Psoas muscle (tissue), 8 donors: Measurements from ENCODE around the gene TIMP2. TPM values are rescaled to one million over a fixed set of nuclear protein-coding genes. Genes with fewer than 3 reads are reported as not detected.
"Not testable (repeated sequence)": the region's sequence is repeated elsewhere in the genome, so short reads cannot be mapped to it uniquely, and the experiment has no call there.

Source experiments
- ATAC-seq, 4 donors: fragments of 200-7000 bp; cut with Tn5 transposase; one replicate each; pipeline ENCODE4 v1.9.1; 2020; ENCODE audit warnings: moderate library complexity in 3 of 4, mild to moderate bottlenecking in 2 of 4
- DNase-seq, 2 donors: peaks; one replicate each; pipeline ENCODE4 v3.0.0-alpha.2; 2020
- H3K27ac ChIP-seq: fragments of 200-600 bp; one replicate; pipeline ENCODE4 v1.8.0; 2022
- H3K27me3 ChIP-seq, 3 donors: fragments of 200-600 bp in 1 of 3; one replicate each; pipeline versions ENCODE4 v1.6.1 to v1.8.0; 2013 to 2022; ENCODE audit warnings: low read length in 2 of 3, mild to moderate bottlenecking in 2 of 3, moderate library complexity in 1 of 3; ENCODE audit not compliant: insufficient read depth in 3 of 3
- H3K36me3 ChIP-seq, 2 donors: fragments of 200-600 bp in 1 of 2; one replicate each; pipeline versions ENCODE4 v1.6.1 to v1.8.0; 2013 to 2022; ENCODE audit warnings: low read depth in 1 of 2, mild to moderate bottlenecking in 1 of 2, moderate library complexity in 1 of 2; ENCODE audit not compliant: insufficient read depth in 1 of 2
- H3K4me1 ChIP-seq: fragments of 200-600 bp; one replicate; pipeline ENCODE4 v1.8.0; 2022
- H3K4me3 ChIP-seq: fragments of 200-600 bp; one replicate; pipeline ENCODE4 v1.8.0; 2022; ENCODE audit warnings: mild to moderate bottlenecking
- H3K9me3 ChIP-seq: fragments of 200-600 bp; one replicate; pipeline ENCODE4 v1.8.0; 2022
- CTCF ChIP-seq: fragments of 200-600 bp; IDR thresholded peaks from one replicate; pipeline ENCODE4 v1.8.0; 2022; ENCODE audit warnings: antibody characterized with exemption
- WGBS, 3 donors: extraction: QIAGEN DNeasy Blood & Tissue Kit; methylation state at CpG; one replicate each; pipeline versions ENCODE4 v1.1.6 to v1.1.7; 2013; 5-methylcytosine and 5-hydroxymethylcytosine counted together
- intact Hi-C, 2 donors: fragments of 100-400 bp; cut with DNase I; formaldehyde crosslinking; loops; one replicate each; pipeline versions ENCODE4 v1.11.0 to v1.14.2; 2022
- polyA plus RNA-seq, 3 donors: library from polyadenylated mRNA; stranded (reverse); fragments of 200-250 nt; gene quantifications; one replicate each; pipeline ENCODE4 v1.2.3, GENCODE V29; 2013
- total RNA-seq, 4 donors: library from RNA; stranded (reverse); fragmentation: NEBNext Ultra II Directional in 2 of 4; extraction: Animal tissue kit (Norgen Biotek cat#: 25700) in 2 of 4; gene quantifications; one replicate each; pipeline versions ENCODE4 v1.2.1 to v1.2.4, GENCODE V29; 2021 to 2023
- donor health status: healthy with polysubstance abuse.
- donor health status: DM: no; HTN: no; CAD: no; lungs with moderate emphysema.
- donor health status: Bipolar disorder and iron deficiency.
- donor health status: healthy.
- donor health status: DM: yes; HTN: yes; CAD: no.
- donor health status: DM: no; HTN: no; CAD: no.
- donor health status: DM: no; HTN: no; CAD: no.
- donor health status: DM: yes; HTN: yes; CAD: no.

The TIMP2 gene
- total and polyA plus RNA-seq, 7 donors: 10.3 to 53.6 (median 18.5) TPM

GRCh38 chr17:78878261-78878660 lies 46.9 kb downstream of the TIMP2 start:
- H3K4me1 ChIP-seq: peaks cover 48% of the 10 kb centered on the region
- H3K36me3 ChIP-seq: no peaks in the 10 kb centered on the region
- no peaks in the 10 kb centered on the region for H3K27me3 ChIP-seq
- ATAC-seq (no peak), DNase-seq (no peak)
- no peaks in the 10 kb centered on the region for H3K9me3 ChIP-seq
- no peak for TF ChIP-seq CTCF
- intact Hi-C loops: loop anchor here in 1 of 2 donors (5.0 kb wide), 1 partner anchor 54 kb away; no protein-coding TSS in a partner anchor
- WGBS, 3 donors: 92 to 95% (median 95%) methylated on average over 15 of the region's 15 CpGs
- no peak overlapping the region for H3K27ac ChIP-seq
- no peak overlapping the region for H3K4me3 ChIP-seq

- H3K27ac ChIP-seq, DNase-seq, H3K4me3 ChIP-seq, ATAC-seq, H3K27me3 ChIP-seq, H3K36me3 ChIP-seq, H3K9me3 ChIP-seq: not testable (repeated sequence)
- WGBS, 3 donors: 68 to 76% (median 69%) methylated on average over 8 of the region's 8 CpGs
- H3K4me1 ChIP-seq: peaks cover 37% of the 10 kb centered on the region
- intact Hi-C loops: loop anchor here in 1 of 2 donors (5.0 kb wide), 1 partner anchor 55 kb away; no protein-coding TSS in a partner anchor
These were observed 48.2 kb downstream of the TIMP2 start for GRCh38 chr17:78876954-78877517.

- no peak for TF ChIP-seq CTCF
- H3K36me3 ChIP-seq: no peaks in the 10 kb centered on the region
- H3K9me3 ChIP-seq: no peaks in the 10 kb centered on the region
- ATAC-seq (no peak), DNase-seq (no peak)
- no peaks in the 10 kb centered on the region for H3K27me3 ChIP-seq
- WGBS, 3 donors: 60 to 85% (median 79%) methylated on average over 7 of the region's 7 CpGs
- intact Hi-C loops: loop anchor here in 1 of 2 donors (5.0 kb wide), 1 partner anchor 56 kb away; no protein-coding TSS in a partner anchor
- H3K4me1 ChIP-seq: peaks cover 37% of the 10 kb centered on the region
- no peak overlapping the region for H3K4me3 ChIP-seq
- no peak overlapping the region for H3K27ac ChIP-seq
These were observed 49.0 kb downstream of the TIMP2 start for GRCh38 chr17:78876094-78876597.

GRCh38 chr17:78875363-78876093 lies 49.7 kb downstream of the TIMP2 start:
- ATAC-seq: peak in 1 of 4 donors; percentile 13
- peak overlapping the region; percentile 30 for H3K27ac ChIP-seq

More at GRCh38 chr17:78875363-78876093, 49.7 kb downstream of the TIMP2 start:
- intact Hi-C loops: loop anchor here in 1 of 2 donors (5.0 kb wide), 1 partner anchor 57 kb away; no protein-coding TSS in a partner anchor
- no peak for TF ChIP-seq CTCF
- no peak for DNase-seq
- no peaks in the 10 kb centered on the region for H3K36me3 ChIP-seq
- H3K4me1 ChIP-seq: peaks cover 37% of the 10 kb centered on the region
- H3K27me3 ChIP-seq: no peaks in the 10 kb centered on the region
- no peaks in the 10 kb centered on the region for H3K9me3 ChIP-seq
- H3K4me3 ChIP-seq: no peak overlapping the region
- WGBS, 3 donors: 54 to 70% (median 58%) methylated on average over 9 of the region's 9 CpGs
